ENCODE results near the gene SPEG. TPM values are rescaled to one million over a fixed set of nuclear protein-coding genes. Genes with fewer than 3 reads are reported as not detected.

Gene SPEG
- total RNA-seq, 3 donors from 2014 or later (not counting 1 experiment from before 2014, with no cell fraction given): 0.35 to 1.5 (median 1.2) TPM

DNA sequence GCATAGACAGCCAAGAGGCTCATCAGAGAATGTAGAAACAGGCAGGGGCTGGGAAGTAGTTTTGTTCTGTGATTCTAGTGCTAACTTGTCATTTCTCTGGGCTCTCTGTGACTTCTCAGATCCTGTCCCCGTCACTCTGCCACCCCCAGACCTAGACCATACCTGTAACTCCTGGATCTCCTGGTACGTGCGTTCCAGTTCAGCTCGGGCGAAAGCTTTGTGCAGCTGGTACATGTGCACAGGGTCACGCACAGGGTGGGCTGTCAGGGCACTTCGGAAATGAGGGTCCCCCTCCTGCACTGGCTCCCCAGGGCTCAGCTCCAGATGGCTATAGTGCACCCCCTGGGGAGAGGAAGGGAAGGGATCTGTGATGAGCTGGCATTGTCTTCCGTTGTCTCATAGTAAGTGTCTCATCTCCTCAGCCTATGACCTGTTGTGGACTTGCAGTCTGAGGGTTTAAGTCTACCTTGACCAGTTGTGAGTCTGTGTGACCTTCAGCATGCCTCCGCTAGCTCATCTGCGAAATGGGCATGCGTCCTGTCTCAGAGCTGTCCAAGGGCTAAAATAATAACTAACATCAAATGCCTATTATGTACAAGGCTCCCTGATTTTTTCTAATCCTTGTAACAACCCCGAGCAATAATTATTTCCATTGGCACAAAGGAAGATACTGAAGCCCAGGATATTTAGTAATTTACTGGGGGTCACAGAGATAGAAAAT, 106.3 kb downstream of the SPEG start:
- Histone ChIP-seq H3K36me3 (ENCODE audit: control insufficient read depth, insufficient read depth, low read length) (no peaks in the 10 kb centered on the region), H3K9me3 (ENCODE audit: control insufficient read depth, insufficient read depth, low read length) (no peaks in the 10 kb centered on the region), H3K4me1 (ENCODE audit: control insufficient read depth, insufficient read depth, low read length) (peaks cover 29% of the 10 kb centered on the region), H3K27ac (ENCODE audit: low read length) (no peak overlapping the region), H3K27me3 (ENCODE audit: control insufficient read depth, insufficient read depth, low read length) (no peaks in the 10 kb centered on the region), H3K4me3 (ENCODE audit: low read length) (no peak overlapping the region)
- WGBS (ENCODE audit: insufficient coverage): 91% methylated on average over 12 of the region's 12 CpGs
- Mint-ChIP-seq H3K4me3 (peak overlapping the region; percentile 90), H3K27ac (no peak overlapping the region), H3K36me3 (no peaks in the 10 kb centered on the region), H3K27me3 (ENCODE audit: low read depth in 2 of 2) (peaks cover 5 to 6% of the 10 kb centered on the region in 2 donors), H3K4me1 (peaks cover 30 to 34% of the 10 kb centered on the region in 2 donors), H3K9me3 (no peaks in the 10 kb centered on the region)
- intact Hi-C loops (cut with micrococcal nuclease): loop anchor here (1.0 kb wide), 2 partner anchors 19 to 101 kb away; no protein-coding TSS in a partner anchor
- TF ChIP-seq, protein P1, sequence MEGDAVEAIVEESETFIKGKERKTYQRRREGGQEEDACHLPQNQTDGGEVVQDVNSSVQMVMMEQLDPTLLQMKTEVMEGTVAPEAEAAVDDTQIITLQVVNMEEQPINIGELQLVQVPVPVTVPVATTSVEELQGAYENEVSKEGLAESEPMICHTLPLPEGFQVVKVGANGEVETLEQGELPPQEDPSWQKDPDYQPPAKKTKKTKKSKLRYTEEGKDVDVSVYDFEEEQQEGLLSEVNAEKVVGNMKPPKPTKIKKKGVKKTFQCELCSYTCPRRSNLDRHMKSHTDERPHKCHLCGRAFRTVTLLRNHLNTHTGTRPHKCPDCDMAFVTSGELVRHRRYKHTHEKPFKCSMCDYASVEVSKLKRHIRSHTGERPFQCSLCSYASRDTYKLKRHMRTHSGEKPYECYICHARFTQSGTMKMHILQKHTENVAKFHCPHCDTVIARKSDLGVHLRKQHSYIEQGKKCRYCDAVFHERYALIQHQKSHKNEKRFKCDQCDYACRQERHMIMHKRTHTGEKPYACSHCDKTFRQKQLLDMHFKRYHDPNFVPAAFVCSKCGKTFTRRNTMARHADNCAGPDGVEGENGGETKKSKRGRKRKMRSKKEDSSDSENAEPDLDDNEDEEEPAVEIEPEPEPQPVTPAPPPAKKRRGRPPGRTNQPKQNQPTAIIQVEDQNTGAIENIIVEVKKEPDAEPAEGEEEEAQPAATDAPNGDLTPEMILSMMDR (IDR thresholded peaks at IDR 0.05): no peak
- no peak for ATAC-seq
- DNase-seq: no peak

DNA sequence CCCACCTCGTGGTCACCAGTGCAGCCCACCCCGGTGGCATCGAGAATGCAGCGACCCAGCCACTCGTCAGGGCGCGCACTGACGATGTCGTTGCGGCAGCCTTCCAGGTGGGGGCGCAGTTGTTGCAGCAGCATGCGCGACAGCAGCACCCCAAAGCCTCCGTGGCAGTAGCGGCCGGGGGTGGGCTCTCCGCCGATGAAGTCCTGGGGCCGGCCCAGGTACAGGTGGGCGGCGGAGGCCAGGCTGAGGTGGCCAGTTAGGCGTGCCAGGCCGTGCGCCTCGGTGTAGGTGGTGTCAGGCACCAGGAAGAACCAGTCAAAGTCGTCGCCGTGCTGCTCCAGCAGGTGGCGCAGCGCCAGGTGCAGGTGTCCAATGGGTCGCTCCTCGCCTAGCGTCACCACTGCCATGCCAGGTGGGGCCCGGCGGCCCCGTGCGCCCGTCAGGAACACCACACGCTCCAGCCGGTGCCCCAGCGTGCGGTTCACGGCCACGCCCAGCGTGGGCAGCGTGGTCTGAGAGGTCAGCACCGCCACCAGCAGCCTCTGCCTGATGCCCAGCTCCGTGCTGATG, 107.1 kb downstream of the SPEG start:
- Mint-ChIP-seq H3K9me3 (no peaks in the 10 kb centered on the region), H3K4me1 (peaks cover 30 to 34% of the 10 kb centered on the region in 2 donors), H3K27ac (peak overlapping the region; percentile 84 to 85), H3K36me3 (no peaks in the 10 kb centered on the region), H3K4me3 (peak overlapping the region; percentile 90), H3K27me3 (ENCODE audit: low read depth in 2 of 2) (peaks cover 6 to 11% of the 10 kb centered on the region in 2 donors)
- Histone ChIP-seq H3K9me3 (ENCODE audit: control insufficient read depth, insufficient read depth, low read length) (no peaks in the 10 kb centered on the region), H3K27me3 (ENCODE audit: control insufficient read depth, insufficient read depth, low read length) (no peaks in the 10 kb centered on the region), H3K36me3 (ENCODE audit: control insufficient read depth, insufficient read depth, low read length) (no peaks in the 10 kb centered on the region), H3K4me3 (ENCODE audit: low read length) (peak overlapping the region; percentile 40), H3K27ac (ENCODE audit: low read length) (no peak overlapping the region), H3K4me1 (ENCODE audit: control insufficient read depth, insufficient read depth, low read length) (peaks cover 29% of the 10 kb centered on the region)
- peak; percentile 35 to 45 (median 37) for ATAC-seq
- 1% methylated on average over 48 of the region's 48 CpGs for WGBS (ENCODE audit: insufficient coverage)
- DNase-seq: peak; percentile 82 to 93
- TF ChIP-seq, protein P1 (IDR thresholded peaks at IDR 0.05): peak; percentile 100
- intact Hi-C loops (cut with micrococcal nuclease): loop anchor here (1.0 kb wide), 2 partner anchors 19 to 101 kb away; no protein-coding TSS in a partner anchor

- H3K36me3 Mint-ChIP-seq: no peaks in the 10 kb centered on the region
- H3K4me1 ChIP-seq (ENCODE audit: control insufficient read depth, insufficient read depth, low read length): peaks cover 29% of the 10 kb centered on the region
- H3K27me3 ChIP-seq (ENCODE audit: control insufficient read depth, insufficient read depth, low read length): no peaks in the 10 kb centered on the region
- peaks cover 6 to 18% of the 10 kb centered on the region in 2 donors for H3K27me3 Mint-ChIP-seq (ENCODE audit: low read depth in 2 of 2)
- H3K9me3 Mint-ChIP-seq: no peaks in the 10 kb centered on the region
- ATAC-seq: peak; percentile 30 to 42 (median 41)
- TF ChIP-seq, protein P1 (IDR thresholded peaks at IDR 0.05): no peak
- WGBS (ENCODE audit: insufficient coverage): under 1% methylated on average over 66 of the region's 66 CpGs
- H3K4me3 ChIP-seq (ENCODE audit: low read length): peak overlapping the region; percentile 64
- H3K9me3 ChIP-seq (ENCODE audit: control insufficient read depth, insufficient read depth, low read length): no peaks in the 10 kb centered on the region
- H3K36me3 ChIP-seq (ENCODE audit: control insufficient read depth, insufficient read depth, low read length): no peaks in the 10 kb centered on the region
- peak overlapping the region; percentile 86 for H3K27ac ChIP-seq (ENCODE audit: low read length)
- H3K4me1 Mint-ChIP-seq: peaks cover 30 to 34% of the 10 kb centered on the region in 2 donors
- intact Hi-C loops (cut with micrococcal nuclease): no loop called here
- DNase-seq: no peak
- H3K4me3 Mint-ChIP-seq: peak overlapping the region; percentile 90
- H3K27ac Mint-ChIP-seq: peak overlapping the region; percentile 84 to 85
Observed at GRCh38 chr2:219542931-219543595, 108.4 kb downstream of the SPEG start.
